Panc1 (cell line): ENCODE data around the gene FAM184B. TPM values are rescaled to one million over a fixed set of nuclear protein-coding genes. Genes with fewer than 3 reads are reported as not detected.
"Not testable (repeated sequence)": the region's sequence is repeated elsewhere in the genome, so short reads cannot be mapped to it uniquely, and the experiment has no call there.

Source experiments
- ATAC-seq: fragments of 200-7000 bp; cut with Tn5 transposase; 2 replicates; pipeline ENCODE4 v1.9.1; 2020; ENCODE audit warnings: mild to moderate bottlenecking, moderate library complexity
- BruUV-seq: library from RNA; stranded (reverse); fragments of 400-500 nt; replicated peaks from 2 replicates; lab custom pipeline; 2021; lab: Mats Ljungman, UMichigan
- CTCF ChIA-PET: fragments of 300-600 bp; sonication (Branson Sonifier 250); formaldehyde crosslinking; loops from one replicate; lab custom pipeline; 2022; ENCODE audit warnings: antibody characterized with exemption; lab: Charles Lee
- POLR2A ChIA-PET: fragments of 300-600 bp; sonication (Branson Sonifier 250); formaldehyde crosslinking; loops from one replicate; lab custom pipeline; 2022; ENCODE audit warnings: antibody characterized with exemption; lab: Charles Lee
- DNase-seq: peaks from one replicate; pipeline ENCODE4 v3.0.0-alpha.2; 2010; ENCODE audit warnings: low read depth, low spot score
- H3K27ac ChIP-seq: 2 replicates; pipeline ENCODE4 v1.5.1; 2011; ENCODE audit warnings: mild to moderate bottlenecking, low read length, inconsistent platforms
- H3K27me3 ChIP-seq: fragments of 200-500 bp; sonication (Bioruptor generic); 2 replicates; pipeline ENCODE4 v1.6.0; 2014; ENCODE audit warnings: low read length, inconsistent platforms; ENCODE audit not compliant: control insufficient read depth, insufficient read depth
- H3K36me3 ChIP-seq: fragments of 200-500 bp; sonication (Bioruptor generic); 2 replicates; pipeline ENCODE4 v1.5.1; 2014; ENCODE audit warnings: inconsistent platforms, mild to moderate bottlenecking, low read length, moderate library complexity; ENCODE audit not compliant: control insufficient read depth, insufficient read depth
- H3K4me1 ChIP-seq: 2 replicates; pipeline ENCODE4 v1.5.1; 2011; ENCODE audit warnings: inconsistent platforms, mild to moderate bottlenecking, low read length, moderate library complexity; ENCODE audit not compliant: control insufficient read depth, insufficient read depth
- H3K4me3 ChIP-seq, 2 experiments: 2 replicates each; pipeline ENCODE4 v1.5.1; 2011 to 2012; ENCODE audit warnings: low read depth in 2 of 2, low read length in 2 of 2, mild to moderate bottlenecking in 2 of 2, inconsistent platforms in 1 of 2, moderate library complexity in 1 of 2
- H3K9me3 ChIP-seq: fragments of 200-500 bp; sonication (Bioruptor generic); 2 replicates; pipeline ENCODE4 v1.5.1; 2014; ENCODE audit warnings: low read depth, mild to moderate bottlenecking, inconsistent platforms, low read length, moderate library complexity; ENCODE audit not compliant: control insufficient read depth, insufficient read depth
- POLR2AphosphoS5 ChIP-seq: IDR thresholded peaks from 2 replicates; pipeline ENCODE4 v1.6.1; 2012; ENCODE audit warnings: mild to moderate bottlenecking, low read depth, low read length, moderate library complexity
- SIN3A ChIP-seq: IDR thresholded peaks from 2 replicates; pipeline ENCODE4 v1.6.1; 2012; ENCODE audit warnings: low read depth, mild to moderate bottlenecking, low read length, moderate library complexity, borderline replicate concordance; ENCODE audit not compliant: insufficient read depth
- TCF7L2 ChIP-seq: IDR thresholded peaks from 2 replicates; pipeline ENCODE4 v1.6.1; 2011; ENCODE audit warnings: mild to moderate bottlenecking, low read depth, low read length, inconsistent platforms
- in situ Hi-C: cut with HindIII; loops from 2 replicates; pipeline ENCODE4 v1.10.0; 2016; ENCODE audit warnings: low sequenced_read_pairs, low pct_unique_long_range_greater_than_20kb
- intact Hi-C: fragments of 100-400 bp; cut with micrococcal nuclease; formaldehyde crosslinking; loops from one replicate; pipeline ENCODE4 v1.10.0; 2022; ENCODE audit not compliant: unreplicated experiment
- total RNA-seq: library from RNA; stranded (reverse); gene quantifications from one replicate; pipeline ENCODE4 v1.2.1, GENCODE V29; 2021; ENCODE audit not compliant: unreplicated experiment
- TF ChIP-seq, protein P1 (sequence below): fragments of 450-650 bp; IDR thresholded peaks from 2 replicates; pipeline ENCODE4 v1.5.1; 2017; ENCODE audit warnings: mild to moderate bottlenecking
- TF ChIP-seq, protein P2 (sequence below), 2 experiments: IDR thresholded peaks; 2 replicates each; pipeline ENCODE4 v1.6.1; 2011 to 2012; ENCODE audit warnings: low read depth in 2 of 2, control low read depth in 1 of 2, low read length in 1 of 2, mild to moderate bottlenecking in 1 of 2, moderate library complexity in 1 of 2; ENCODE audit not compliant: insufficient read depth in 1 of 2

The FAM184B gene
- total RNA-seq, 1 experiment from 2014 or later = 0.03 TPM

DNA sequence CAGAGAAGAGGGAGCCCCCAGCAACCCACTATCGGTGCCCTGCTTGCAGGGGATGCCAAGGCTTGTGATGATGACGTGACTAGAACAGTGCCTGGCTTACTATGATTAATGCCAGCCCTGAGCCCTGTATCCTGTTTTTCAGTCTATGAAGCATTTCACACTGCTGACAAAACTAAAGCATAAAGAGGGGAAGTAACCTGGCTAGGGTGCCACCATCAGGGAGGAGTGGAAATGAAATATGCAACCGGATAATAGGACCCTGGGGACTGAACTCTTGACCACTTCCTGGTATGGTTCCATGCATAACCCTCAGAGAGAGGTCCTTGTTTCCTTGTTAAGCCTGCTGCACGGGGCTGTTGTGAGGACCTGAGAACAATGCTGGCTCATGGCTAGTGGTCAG is 116.7 kb downstream of the FAM184B start:
- no TSS peak for BruUV-seq
- no peak overlapping the region for H3K27ac ChIP-seq
- in situ Hi-C loops = no loop called here
- intact Hi-C loops = no loop called here
- no peaks in the 10 kb centered on the region for H3K9me3 ChIP-seq
- DNase-seq (no peak), ATAC-seq (no peak)
- H3K4me3 ChIP-seq = no peak overlapping the region
- no peaks in the 10 kb centered on the region for H3K27me3 ChIP-seq
- POLR2A ChIA-PET = no interaction called here
- no peaks in the 10 kb centered on the region for H3K4me1 ChIP-seq
- no peaks in the 10 kb centered on the region for H3K36me3 ChIP-seq
- TF ChIP-seq, protein P1, sequence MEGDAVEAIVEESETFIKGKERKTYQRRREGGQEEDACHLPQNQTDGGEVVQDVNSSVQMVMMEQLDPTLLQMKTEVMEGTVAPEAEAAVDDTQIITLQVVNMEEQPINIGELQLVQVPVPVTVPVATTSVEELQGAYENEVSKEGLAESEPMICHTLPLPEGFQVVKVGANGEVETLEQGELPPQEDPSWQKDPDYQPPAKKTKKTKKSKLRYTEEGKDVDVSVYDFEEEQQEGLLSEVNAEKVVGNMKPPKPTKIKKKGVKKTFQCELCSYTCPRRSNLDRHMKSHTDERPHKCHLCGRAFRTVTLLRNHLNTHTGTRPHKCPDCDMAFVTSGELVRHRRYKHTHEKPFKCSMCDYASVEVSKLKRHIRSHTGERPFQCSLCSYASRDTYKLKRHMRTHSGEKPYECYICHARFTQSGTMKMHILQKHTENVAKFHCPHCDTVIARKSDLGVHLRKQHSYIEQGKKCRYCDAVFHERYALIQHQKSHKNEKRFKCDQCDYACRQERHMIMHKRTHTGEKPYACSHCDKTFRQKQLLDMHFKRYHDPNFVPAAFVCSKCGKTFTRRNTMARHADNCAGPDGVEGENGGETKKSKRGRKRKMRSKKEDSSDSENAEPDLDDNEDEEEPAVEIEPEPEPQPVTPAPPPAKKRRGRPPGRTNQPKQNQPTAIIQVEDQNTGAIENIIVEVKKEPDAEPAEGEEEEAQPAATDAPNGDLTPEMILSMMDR = no peak
- no peak for TF ChIP-seq SIN3A
- TF ChIP-seq, protein P2, sequence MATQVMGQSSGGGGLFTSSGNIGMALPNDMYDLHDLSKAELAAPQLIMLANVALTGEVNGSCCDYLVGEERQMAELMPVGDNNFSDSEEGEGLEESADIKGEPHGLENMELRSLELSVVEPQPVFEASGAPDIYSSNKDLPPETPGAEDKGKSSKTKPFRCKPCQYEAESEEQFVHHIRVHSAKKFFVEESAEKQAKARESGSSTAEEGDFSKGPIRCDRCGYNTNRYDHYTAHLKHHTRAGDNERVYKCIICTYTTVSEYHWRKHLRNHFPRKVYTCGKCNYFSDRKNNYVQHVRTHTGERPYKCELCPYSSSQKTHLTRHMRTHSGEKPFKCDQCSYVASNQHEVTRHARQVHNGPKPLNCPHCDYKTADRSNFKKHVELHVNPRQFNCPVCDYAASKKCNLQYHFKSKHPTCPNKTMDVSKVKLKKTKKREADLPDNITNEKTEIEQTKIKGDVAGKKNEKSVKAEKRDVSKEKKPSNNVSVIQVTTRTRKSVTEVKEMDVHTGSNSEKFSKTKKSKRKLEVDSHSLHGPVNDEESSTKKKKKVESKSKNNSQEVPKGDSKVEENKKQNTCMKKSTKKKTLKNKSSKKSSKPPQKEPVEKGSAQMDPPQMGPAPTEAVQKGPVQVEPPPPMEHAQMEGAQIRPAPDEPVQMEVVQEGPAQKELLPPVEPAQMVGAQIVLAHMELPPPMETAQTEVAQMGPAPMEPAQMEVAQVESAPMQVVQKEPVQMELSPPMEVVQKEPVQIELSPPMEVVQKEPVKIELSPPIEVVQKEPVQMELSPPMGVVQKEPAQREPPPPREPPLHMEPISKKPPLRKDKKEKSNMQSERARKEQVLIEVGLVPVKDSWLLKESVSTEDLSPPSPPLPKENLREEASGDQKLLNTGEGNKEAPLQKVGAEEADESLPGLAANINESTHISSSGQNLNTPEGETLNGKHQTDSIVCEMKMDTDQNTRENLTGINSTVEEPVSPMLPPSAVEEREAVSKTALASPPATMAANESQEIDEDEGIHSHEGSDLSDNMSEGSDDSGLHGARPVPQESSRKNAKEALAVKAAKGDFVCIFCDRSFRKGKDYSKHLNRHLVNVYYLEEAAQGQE (IDR thresholded peaks at IDR 0.05; ENCODE audit: insufficient read depth in 1 of 2, low read depth in 2 of 2, low read length in 1 of 2) = no peak
- TF ChIP-seq TCF7L2 = no peak
- TF ChIP-seq POLR2AphosphoS5 = no peak
- CTCF ChIA-PET = no interaction called here

DNA sequence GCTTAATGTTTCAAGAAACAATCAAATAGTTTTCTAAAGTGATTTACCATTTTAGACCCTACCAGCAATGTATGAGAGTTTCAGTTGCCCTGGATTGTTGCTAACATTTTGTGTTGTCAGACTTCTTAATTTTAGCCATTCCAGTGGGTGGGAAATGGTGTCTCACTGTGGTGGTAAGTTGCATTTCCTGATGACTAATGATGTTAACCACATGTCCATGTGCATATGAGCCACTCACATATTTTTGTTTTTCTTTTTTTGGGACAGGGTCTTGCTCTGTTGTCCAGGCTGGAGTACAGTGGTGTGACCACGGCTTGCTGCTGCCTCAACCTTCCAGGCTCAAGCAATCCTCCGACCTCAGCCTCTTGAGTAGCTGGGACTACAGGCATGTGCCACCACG is 118.7 kb downstream of the FAM184B start:
- Histone ChIP-seq H3K27ac (no peak overlapping the region), H3K27me3 (no peaks in the 10 kb centered on the region), H3K36me3 (no peaks in the 10 kb centered on the region), H3K4me3 (no peak overlapping the region), H3K4me1 (no peaks in the 10 kb centered on the region), H3K9me3 (no peaks in the 10 kb centered on the region)
- in situ Hi-C loops (no loop called here), intact Hi-C loops (no loop called here)
- ChIA-PET CTCF (no interaction called here), POLR2A (no interaction called here)
- no TSS peak for BruUV-seq
- ATAC-seq = no peak
- no peak for DNase-seq
- no peak for TF ChIP-seq POLR2AphosphoS5
- TF ChIP-seq, protein P1 = no peak

- H3K9me3 ChIP-seq, H3K27ac ChIP-seq, in situ Hi-C loops, H3K4me3 ChIP-seq, POLR2A ChIA-PET, BruUV-seq, ATAC-seq, H3K36me3 ChIP-seq, CTCF ChIA-PET, H3K27me3 ChIP-seq, intact Hi-C loops, H3K4me1 ChIP-seq, DNase-seq: not testable (repeated sequence)
Measured at GRCh38 chr4:17659196-17659595, 122.2 kb downstream of the FAM184B start.
